Tibial nerve (tissue), 4 donors: ENCODE data around the gene LACRT. TPM values are rescaled to one million over a fixed set of nuclear protein-coding genes. Genes with fewer than 3 reads are reported as not detected.

Source experiments
- DNase-seq, 2 donors: peaks; one replicate each; pipeline ENCODE4 v3.0.0-alpha.2; 2019; ENCODE audit warnings: low spot score in 2 of 2
- H3K27ac ChIP-seq, 4 donors: fragments of 200-600 bp; sonication (generic) in 3 of 4; one replicate each; pipeline ENCODE4 v1.5.1; 2017 to 2019; ENCODE audit warnings: mild to moderate bottlenecking in 1 of 4
- H3K27me3 ChIP-seq, 2 donors: fragments of 200-600 bp; sonication (generic) in 1 of 2; one replicate each; pipeline versions ENCODE4 v1.5.1 to v1.6.0; 2017 to 2019
- H3K36me3 ChIP-seq, 3 donors: fragments of 200-600 bp; sonication (generic); one replicate each; pipeline ENCODE4 v1.5.1; 2018 to 2019
- H3K4me1 ChIP-seq, 4 donors: fragments of 200-600 bp; sonication (generic) in 3 of 4; one replicate each; pipeline ENCODE4 v1.5.1; 2017 to 2019
- H3K4me3 ChIP-seq, 4 donors: fragments of 200-600 bp; sonication (generic) in 3 of 4; one replicate each; pipeline ENCODE4 v1.5.1; 2017 to 2019; ENCODE audit warnings: mild to moderate bottlenecking in 1 of 4, moderate library complexity in 1 of 4
- H3K9me3 ChIP-seq, 4 donors: fragments of 200-600 bp; sonication (generic) in 3 of 4; one replicate each; pipeline ENCODE4 v1.5.1; 2017 to 2019
- EP300 ChIP-seq, 2 donors: sonication (generic); formaldehyde crosslinking; IDR thresholded peaks; one replicate each; pipeline ENCODE4 v1.6.1; 2017; ENCODE audit warnings: antibody characterized with exemption in 2 of 2, mild to moderate bottlenecking in 1 of 2
- POLR2A ChIP-seq, 2 donors: fragments of 450-650 bp; IDR thresholded peaks; one replicate each; pipeline ENCODE4 v1.6.1; 2017; ENCODE audit warnings: antibody characterized with exemption in 2 of 2, mild to moderate bottlenecking in 2 of 2, moderate library complexity in 2 of 2
- WGBS, 2 donors: methylation state at CpG; one replicate each; pipeline ENCODE4 v1.1.5; 2018; 5-methylcytosine and 5-hydroxymethylcytosine counted together
- total RNA-seq, 4 donors: library from RNA; depleted of rRNA; stranded (reverse); fragments of >200 nt; gene quantifications; one replicate each; pipeline ENCODE4 v1.1.0, GENCODE V29; 2016
- TF ChIP-seq, protein P1 (sequence below), 5 experiments: fragments of 200-600 bp in 3 of 5; fragments of 450-650 bp in 2 of 5; sonication (generic) in 3 of 5; IDR thresholded peaks; one replicate each; pipeline ENCODE4 v1.5.1; 2016 to 2019; ENCODE audit warnings: antibody characterized with exemption in 5 of 5, mild to moderate bottlenecking in 3 of 5, moderate library complexity in 2 of 5

Gene LACRT
- total RNA-seq, 4 donors from 2014 or later = not detected

DNA sequence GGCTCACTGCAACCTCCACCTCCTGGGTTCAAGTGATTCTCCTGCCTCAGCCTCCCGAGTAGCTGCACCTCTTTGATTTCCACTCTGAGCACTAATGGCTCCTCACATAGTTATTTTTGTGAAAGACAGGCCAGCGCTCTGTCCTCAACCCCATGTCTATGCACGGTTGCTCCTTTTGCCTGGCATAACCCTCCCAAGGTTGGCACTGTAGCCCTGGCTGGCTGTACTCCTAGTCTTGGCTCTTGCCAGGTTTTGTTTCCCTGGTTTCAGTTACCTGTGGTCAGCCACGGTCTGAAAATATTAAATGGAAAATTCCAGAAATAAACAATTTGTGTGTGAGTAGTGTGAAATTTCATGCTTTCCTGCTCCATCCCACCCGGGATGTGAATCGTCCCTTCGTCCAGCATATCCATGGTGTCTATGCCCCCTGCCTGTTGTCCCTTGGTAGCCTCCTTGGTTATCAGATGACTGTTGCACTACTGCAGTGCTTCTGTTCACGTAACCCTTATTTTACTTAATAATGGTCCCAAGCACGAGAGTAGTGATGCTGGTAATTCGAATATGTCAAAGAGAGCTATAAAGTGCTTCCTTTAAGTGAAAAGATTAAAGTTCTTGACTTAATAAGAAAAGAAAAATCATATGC lies 25.7 kb upstream of the LACRT start:
- DNase-seq = no peak
- H3K4me3 ChIP-seq = no peak overlapping the region
- WGBS, 2 donors = 88 to 92% methylated on average over 10 of the region's 10 CpGs

DNA sequence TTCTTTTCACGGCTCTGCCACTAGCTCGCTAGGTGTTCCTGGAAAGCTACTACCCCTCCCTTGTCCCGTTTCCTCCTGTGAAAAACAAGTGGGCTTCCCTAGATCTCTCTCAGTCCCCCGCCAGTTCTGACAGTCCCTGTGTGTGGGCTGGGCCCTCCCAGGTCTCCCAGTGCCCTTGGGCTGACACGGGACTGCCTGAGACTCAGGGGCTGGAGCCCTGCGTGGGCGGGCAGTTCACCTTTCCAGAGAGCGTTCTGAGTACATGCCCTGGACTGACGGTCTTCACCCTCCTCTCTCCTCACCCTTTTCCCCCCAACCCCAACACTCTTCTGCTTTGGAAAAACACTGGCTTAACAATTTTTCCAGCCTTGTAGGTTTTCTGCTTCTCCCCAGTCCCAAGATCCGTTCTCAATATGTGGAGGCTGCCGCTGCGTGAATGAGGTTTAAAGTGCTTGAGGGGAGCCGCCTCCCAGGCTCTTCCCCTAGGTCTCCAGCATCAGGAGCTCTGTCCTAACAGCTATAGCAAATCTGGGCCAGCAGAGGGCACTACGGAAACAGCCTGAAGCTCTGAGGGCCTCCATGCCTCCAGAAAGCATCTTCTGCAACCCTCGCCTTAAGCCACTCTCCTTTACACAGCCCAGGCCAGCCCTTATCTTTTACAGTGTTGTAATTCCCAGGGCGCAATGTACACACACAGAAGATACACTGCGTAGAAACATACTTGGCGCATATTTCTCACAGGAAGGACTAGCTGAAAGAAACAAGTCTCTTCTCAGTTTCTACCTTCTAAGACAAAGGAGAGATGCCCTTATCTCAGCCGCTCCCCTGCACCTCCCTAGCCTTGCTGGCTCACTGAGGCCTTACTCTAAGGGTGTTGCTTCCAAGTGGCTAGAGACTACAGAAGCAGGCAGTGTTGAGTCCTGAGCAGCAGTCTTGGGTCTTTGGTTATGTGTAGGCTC lies 23.9 kb upstream of the LACRT start:
- Histone ChIP-seq H3K27ac (no peak overlapping the region), H3K4me3 (no peak overlapping the region), H3K9me3 (no peaks in the 10 kb centered on the region), H3K4me1 (no peaks in the 10 kb centered on the region), H3K36me3 (no peaks in the 10 kb centered on the region), H3K27me3 (no peaks in the 10 kb centered on the region)
- 63 to 72% methylated on average over 19 of the region's 19 CpGs for WGBS, 2 donors
- TF ChIP-seq, protein P1, sequence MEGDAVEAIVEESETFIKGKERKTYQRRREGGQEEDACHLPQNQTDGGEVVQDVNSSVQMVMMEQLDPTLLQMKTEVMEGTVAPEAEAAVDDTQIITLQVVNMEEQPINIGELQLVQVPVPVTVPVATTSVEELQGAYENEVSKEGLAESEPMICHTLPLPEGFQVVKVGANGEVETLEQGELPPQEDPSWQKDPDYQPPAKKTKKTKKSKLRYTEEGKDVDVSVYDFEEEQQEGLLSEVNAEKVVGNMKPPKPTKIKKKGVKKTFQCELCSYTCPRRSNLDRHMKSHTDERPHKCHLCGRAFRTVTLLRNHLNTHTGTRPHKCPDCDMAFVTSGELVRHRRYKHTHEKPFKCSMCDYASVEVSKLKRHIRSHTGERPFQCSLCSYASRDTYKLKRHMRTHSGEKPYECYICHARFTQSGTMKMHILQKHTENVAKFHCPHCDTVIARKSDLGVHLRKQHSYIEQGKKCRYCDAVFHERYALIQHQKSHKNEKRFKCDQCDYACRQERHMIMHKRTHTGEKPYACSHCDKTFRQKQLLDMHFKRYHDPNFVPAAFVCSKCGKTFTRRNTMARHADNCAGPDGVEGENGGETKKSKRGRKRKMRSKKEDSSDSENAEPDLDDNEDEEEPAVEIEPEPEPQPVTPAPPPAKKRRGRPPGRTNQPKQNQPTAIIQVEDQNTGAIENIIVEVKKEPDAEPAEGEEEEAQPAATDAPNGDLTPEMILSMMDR (IDR thresholded peaks at IDR 0.05) = peak in 2 of 5 experiments; percentile 22 to 24
- no peak for TF ChIP-seq POLR2A (IDR thresholded peaks at IDR 0.05)
- DNase-seq = no peak

More for the DNA sequence above, 25.7 kb upstream of the LACRT start:
- no peak for TF ChIP-seq EP300 (IDR thresholded peaks at IDR 0.05)
- TF ChIP-seq, protein P1 (IDR thresholded peaks at IDR 0.05) = no peak
- no peak for TF ChIP-seq POLR2A (IDR thresholded peaks at IDR 0.05)
- H3K27me3 ChIP-seq = no peaks in the 10 kb centered on the region
- no peaks in the 10 kb centered on the region for H3K4me1 ChIP-seq
- H3K27ac ChIP-seq = no peak overlapping the region
- H3K9me3 ChIP-seq = no peaks in the 10 kb centered on the region
- no peaks in the 10 kb centered on the region for H3K36me3 ChIP-seq

DNA sequence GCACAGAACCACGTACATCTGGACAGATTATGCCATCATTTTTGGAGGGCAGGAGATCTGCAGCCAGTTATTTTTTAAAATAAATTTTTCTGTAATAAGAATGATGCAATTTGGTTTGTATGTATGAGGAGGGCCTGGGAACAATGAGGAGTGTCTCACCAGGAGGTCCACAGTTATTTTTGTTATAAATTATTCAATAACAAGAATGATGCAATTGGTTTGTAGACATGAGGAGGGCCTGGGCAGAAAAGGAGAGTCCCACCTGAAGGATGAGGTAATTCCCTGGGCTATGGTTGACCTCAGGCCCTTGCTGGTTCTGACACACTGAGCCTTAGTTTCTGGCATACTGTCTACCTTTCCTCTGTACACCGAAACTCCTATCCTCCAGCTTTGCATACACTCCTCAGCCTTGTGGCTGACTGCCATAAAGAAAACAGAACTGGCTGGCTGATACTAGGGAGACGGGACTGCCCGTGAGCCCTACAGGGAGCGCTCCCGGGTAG lies 22.5 kb upstream of the LACRT start:
- no peaks in the 10 kb centered on the region for H3K9me3 ChIP-seq
- 69 to 70% methylated on average over 6 of the region's 6 CpGs for WGBS, 2 donors
- H3K4me1 ChIP-seq = no peaks in the 10 kb centered on the region
- H3K27ac ChIP-seq = no peak overlapping the region
- H3K27me3 ChIP-seq = no peaks in the 10 kb centered on the region
- no peak for TF ChIP-seq POLR2A (IDR thresholded peaks at IDR 0.05)
- TF ChIP-seq EP300 (IDR thresholded peaks at IDR 0.05) = no peak
- TF ChIP-seq, protein P1 (IDR thresholded peaks at IDR 0.05) = no peak
- no peak for DNase-seq
- H3K4me3 ChIP-seq = no peak overlapping the region
- no peaks in the 10 kb centered on the region for H3K36me3 ChIP-seq

DNA sequence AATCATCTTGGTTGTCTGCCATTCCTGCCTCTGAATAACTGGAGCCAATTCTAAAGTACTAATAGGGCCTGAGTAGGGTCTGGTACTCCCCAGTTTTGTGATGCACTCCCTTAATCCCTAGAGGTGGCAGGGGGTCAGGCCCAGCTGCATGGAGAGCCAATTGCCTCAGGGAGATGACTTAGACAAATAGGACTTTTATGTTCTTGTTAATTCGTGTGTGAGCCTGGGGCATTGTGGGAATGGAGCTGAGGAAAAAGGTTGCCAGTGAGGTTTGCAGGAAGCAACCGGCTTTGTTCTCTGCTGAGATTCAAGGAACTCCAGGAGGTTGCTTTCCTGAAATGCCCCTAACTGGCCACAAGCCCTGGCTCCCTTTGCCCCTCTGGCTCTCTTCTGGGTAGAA lies 20.2 kb upstream of the LACRT start:
- H3K9me3 ChIP-seq = no peaks in the 10 kb centered on the region
- WGBS, 2 donors = 11 to 14% methylated on average over 2 of the region's 2 CpGs
- no peak overlapping the region for H3K27ac ChIP-seq
- no peaks in the 10 kb centered on the region for H3K27me3 ChIP-seq
- TF ChIP-seq, protein P1 (IDR thresholded peaks at IDR 0.05) = no peak
- TF ChIP-seq POLR2A (IDR thresholded peaks at IDR 0.05) (no peak), EP300 (IDR thresholded peaks at IDR 0.05) (no peak)
- DNase-seq = no peak
- no peaks in the 10 kb centered on the region for H3K36me3 ChIP-seq
- H3K4me1 ChIP-seq = no peaks in the 10 kb centered on the region
- no peak overlapping the region for H3K4me3 ChIP-seq

DNA sequence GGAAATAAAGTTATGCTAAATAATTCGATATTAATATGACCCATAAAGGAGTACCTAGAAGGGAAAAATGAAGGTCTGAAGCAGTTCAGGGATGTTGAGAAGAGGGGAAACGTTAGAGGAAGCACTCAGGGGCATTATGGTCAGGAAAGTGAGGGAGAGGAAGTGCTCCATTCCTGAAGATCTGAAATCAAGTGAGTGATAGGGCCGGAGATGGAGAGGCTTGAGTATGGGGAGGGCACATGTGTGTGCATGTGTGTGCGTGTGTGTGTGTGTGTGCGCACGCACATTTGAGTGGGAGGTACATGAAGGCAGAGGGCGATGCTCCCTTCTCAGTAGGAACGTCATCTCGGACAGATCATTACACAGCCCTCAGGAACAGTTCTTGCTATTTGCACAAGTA lies 18.3 kb upstream of the LACRT start:
- Histone ChIP-seq H3K4me1 (no peaks in the 10 kb centered on the region), H3K27me3 (no peaks in the 10 kb centered on the region), H3K4me3 (no peak overlapping the region), H3K36me3 (no peaks in the 10 kb centered on the region), H3K9me3 (no peaks in the 10 kb centered on the region), H3K27ac (no peak overlapping the region)
- no peak for DNase-seq
- 75 to 76% methylated on average over 9 of the region's 9 CpGs for WGBS, 2 donors
- no peak for TF ChIP-seq EP300 (IDR thresholded peaks at IDR 0.05)
- TF ChIP-seq, protein P1 (IDR thresholded peaks at IDR 0.05) = no peak
